Ishikawa (cell line): ENCODE measurements around the gene SCAMP3.

ENCODE experiments used
- CEBPB ChIP-seq: IDR thresholded peaks from 2 replicates; pipeline ENCODE4 v1.6.1; 2012
- CREB1 ChIP-seq: IDR thresholded peaks from 2 replicates; pipeline ENCODE4 v1.6.1; 2012; ENCODE audit warnings: low read depth
- EGR1 ChIP-seq: IDR thresholded peaks from 2 replicates; pipeline ENCODE4 v1.6.1; 2012
- EP300 ChIP-seq: IDR thresholded peaks from 2 replicates; pipeline ENCODE4 v1.6.1; 2012; ENCODE audit warnings: borderline replicate concordance
- NFIC ChIP-seq: IDR thresholded peaks from 2 replicates; pipeline ENCODE4 v1.6.1; 2012
- RAD21 ChIP-seq: IDR thresholded peaks from 2 replicates; pipeline ENCODE4 v1.6.1; 2012; ENCODE audit warnings: low read depth
- TAF1 ChIP-seq: IDR thresholded peaks from 2 replicates; pipeline ENCODE4 v1.6.1; 2012; ENCODE audit warnings: low read depth, mild to moderate bottlenecking
- TCF12 ChIP-seq: IDR thresholded peaks from 2 replicates; pipeline ENCODE4 v1.6.1; 2012; ENCODE audit warnings: low read depth
- YY1 ChIP-seq: IDR thresholded peaks from 2 replicates; pipeline ENCODE4 v1.6.1; 2012; ENCODE audit warnings: low read depth
- ZBTB7A ChIP-seq: IDR thresholded peaks from 2 replicates; pipeline ENCODE4 v1.6.1; 2012; ENCODE audit warnings: low read depth
- TF ChIP-seq, protein P1 (sequence below): IDR thresholded peaks from 2 replicates; pipeline ENCODE4 v1.6.1; 2012; ENCODE audit warnings: low read depth, mild to moderate bottlenecking
- TF ChIP-seq, protein P2 (sequence below): IDR thresholded peaks from 2 replicates; pipeline ENCODE4 v1.6.1; 2012

DNA sequence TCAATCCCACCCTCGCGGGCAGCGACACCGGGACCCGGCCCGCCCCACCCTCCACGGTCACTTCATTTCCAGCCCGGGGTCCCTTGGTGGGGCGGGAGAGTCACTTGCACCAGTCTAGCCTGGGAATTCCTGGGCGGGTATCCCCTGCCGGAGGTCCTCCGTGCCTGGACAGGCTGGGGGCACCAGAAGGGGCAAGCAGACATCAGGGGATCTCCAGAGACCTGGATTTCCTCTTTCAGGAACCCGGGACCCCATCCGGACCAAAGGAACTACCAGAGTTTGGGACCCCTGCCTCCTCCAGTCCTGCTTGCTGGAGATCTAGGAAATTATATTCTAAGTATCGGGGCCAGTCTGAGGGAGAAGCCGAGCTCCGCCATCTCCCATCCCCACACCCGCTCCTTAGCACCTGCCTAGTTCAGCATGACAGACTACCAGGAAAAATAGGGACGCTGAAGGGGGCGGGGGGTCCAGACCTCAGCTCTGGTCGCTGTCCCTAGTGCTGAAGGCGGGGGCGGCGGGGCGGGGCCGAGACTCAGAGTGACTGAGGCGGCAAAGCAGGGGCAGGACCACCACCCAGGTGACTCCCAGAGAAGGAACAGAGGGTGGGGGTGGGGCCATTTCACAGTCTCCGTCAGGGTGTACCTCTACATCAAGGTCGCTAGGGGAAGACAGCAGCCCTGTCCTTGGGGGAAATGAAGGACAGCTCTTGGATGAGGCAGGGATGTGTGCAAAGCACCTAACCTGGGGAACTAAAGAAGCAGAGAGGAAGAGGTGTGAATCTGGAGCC is 15.9 kb upstream of the SCAMP3 start:
- TF ChIP-seq CEBPB (no peak), YY1 (no peak), EP300 (no peak), TCF12 (no peak), RAD21 (peak; percentile 42; the same call in 1 of the 2 replicates), ZBTB7A (peak; percentile 99), CREB1 (no peak), EGR1 (peak; percentile 100), NFIC (no peak), TAF1 (no peak; the same call in 1 of the 2 replicates)
- TF ChIP-seq, protein P1, sequence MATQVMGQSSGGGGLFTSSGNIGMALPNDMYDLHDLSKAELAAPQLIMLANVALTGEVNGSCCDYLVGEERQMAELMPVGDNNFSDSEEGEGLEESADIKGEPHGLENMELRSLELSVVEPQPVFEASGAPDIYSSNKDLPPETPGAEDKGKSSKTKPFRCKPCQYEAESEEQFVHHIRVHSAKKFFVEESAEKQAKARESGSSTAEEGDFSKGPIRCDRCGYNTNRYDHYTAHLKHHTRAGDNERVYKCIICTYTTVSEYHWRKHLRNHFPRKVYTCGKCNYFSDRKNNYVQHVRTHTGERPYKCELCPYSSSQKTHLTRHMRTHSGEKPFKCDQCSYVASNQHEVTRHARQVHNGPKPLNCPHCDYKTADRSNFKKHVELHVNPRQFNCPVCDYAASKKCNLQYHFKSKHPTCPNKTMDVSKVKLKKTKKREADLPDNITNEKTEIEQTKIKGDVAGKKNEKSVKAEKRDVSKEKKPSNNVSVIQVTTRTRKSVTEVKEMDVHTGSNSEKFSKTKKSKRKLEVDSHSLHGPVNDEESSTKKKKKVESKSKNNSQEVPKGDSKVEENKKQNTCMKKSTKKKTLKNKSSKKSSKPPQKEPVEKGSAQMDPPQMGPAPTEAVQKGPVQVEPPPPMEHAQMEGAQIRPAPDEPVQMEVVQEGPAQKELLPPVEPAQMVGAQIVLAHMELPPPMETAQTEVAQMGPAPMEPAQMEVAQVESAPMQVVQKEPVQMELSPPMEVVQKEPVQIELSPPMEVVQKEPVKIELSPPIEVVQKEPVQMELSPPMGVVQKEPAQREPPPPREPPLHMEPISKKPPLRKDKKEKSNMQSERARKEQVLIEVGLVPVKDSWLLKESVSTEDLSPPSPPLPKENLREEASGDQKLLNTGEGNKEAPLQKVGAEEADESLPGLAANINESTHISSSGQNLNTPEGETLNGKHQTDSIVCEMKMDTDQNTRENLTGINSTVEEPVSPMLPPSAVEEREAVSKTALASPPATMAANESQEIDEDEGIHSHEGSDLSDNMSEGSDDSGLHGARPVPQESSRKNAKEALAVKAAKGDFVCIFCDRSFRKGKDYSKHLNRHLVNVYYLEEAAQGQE: peak; percentile 90
- TF ChIP-seq, protein P2, sequence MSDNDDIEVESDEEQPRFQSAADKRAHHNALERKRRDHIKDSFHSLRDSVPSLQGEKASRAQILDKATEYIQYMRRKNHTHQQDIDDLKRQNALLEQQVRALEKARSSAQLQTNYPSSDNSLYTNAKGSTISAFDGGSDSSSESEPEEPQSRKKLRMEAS: 0 out of 2 replicates have a peak, but pooled peaks have one; percentile 17
